ENCODE measurements around the gene OIP5. TPM values are rescaled to one million over a fixed set of nuclear protein-coding genes. Genes with fewer than 3 reads are reported as not detected.
"Not testable (repeated sequence)": the region's sequence is repeated elsewhere in the genome, so short reads cannot be mapped to it uniquely, and the experiment has no call there.

OIP5 gene
- total RNA-seq, 2 donors from 2014 or later: 10.5 to 13.1 TPM

- peak overlapping the region in 1 of 2 donors; percentile 74 for H3K27ac Mint-ChIP-seq
- DNase-seq (ENCODE audit: low spot score in 2 of 2) (no peak), ATAC-seq (peak; percentile 97 to 99)
- H3K36me3 Mint-ChIP-seq: peaks cover 0 to 25% of the 10 kb centered on the region in 2 donors
- no peaks in the 10 kb centered on the region for H3K9me3 Mint-ChIP-seq
These were observed 8.8 kb downstream of the OIP5 start for GRCh38 chr15:41323611-41324010.

- not testable (repeated sequence) for H3K27ac Mint-ChIP-seq; ATAC-seq; H3K9me3 Mint-ChIP-seq; DNase-seq (ENCODE audit: low spot score in 2 of 2)
- H3K36me3 Mint-ChIP-seq: peaks cover 0 to 25% of the 10 kb centered on the region in 2 donors
These were observed 11.5 kb downstream of the OIP5 start for GRCh38 chr15:41320805-41321330.

- Mint-ChIP-seq H3K9me3 (no peaks in the 10 kb centered on the region), H3K27ac (peak overlapping the region in 1 of 2 donors; percentile 36), H3K36me3 (no peaks in the 10 kb centered on the region)
- ATAC-seq (no peak), DNase-seq (ENCODE audit: low spot score in 2 of 2) (no peak)
These were observed 23.0 kb downstream of the OIP5 start for GRCh38 chr15:41309226-41309905.

GRCh38 chr15:41307679-41308078 lies 24.7 kb downstream of the OIP5 start:
- ATAC-seq: no peak
- Mint-ChIP-seq H3K27ac (no peak overlapping the region), H3K9me3 (no peaks in the 10 kb centered on the region), H3K36me3 (no peaks in the 10 kb centered on the region)
- no peak for DNase-seq (ENCODE audit: low spot score in 2 of 2)

GRCh38 chr15:41304149-41304770 lies 28.1 kb downstream of the OIP5 start:
- ATAC-seq: no peak
- no peaks in the 10 kb centered on the region for H3K9me3 Mint-ChIP-seq
- H3K36me3 Mint-ChIP-seq: peaks cover 0 to 8% of the 10 kb centered on the region in 2 donors
- no peak for DNase-seq (ENCODE audit: low spot score in 2 of 2)
- H3K27ac Mint-ChIP-seq: no peak overlapping the region

- DNase-seq (ENCODE audit: low spot score in 2 of 2) (no peak), ATAC-seq (no peak)
- Mint-ChIP-seq H3K27ac (peak overlapping the region in 1 of 2 donors; percentile 44), H3K36me3 (peaks cover 0 to 16% of the 10 kb centered on the region in 2 donors), H3K9me3 (no peaks in the 10 kb centered on the region)
These were observed 30.8 kb downstream of the OIP5 start for GRCh38 chr15:41301587-41301986.

- ATAC-seq: not testable (repeated sequence)
- H3K27ac Mint-ChIP-seq: peak overlapping the region in 1 of 2 donors; percentile 44
These were observed 31.3 kb downstream of the OIP5 start for GRCh38 chr15:41301139-41301538.

GRCh38 chr15:41292521-41292920 lies 39.9 kb downstream of the OIP5 start:
- DNase-seq (ENCODE audit: low spot score in 2 of 2) (no peak), ATAC-seq (no peak)
- Mint-ChIP-seq H3K9me3 (no peaks in the 10 kb centered on the region), H3K27ac (no peak overlapping the region), H3K36me3 (peaks cover 6 to 9% of the 10 kb centered on the region in 2 donors)

More at GRCh38 chr15:41301139-41301538, 31.3 kb downstream of the OIP5 start:
- not testable (repeated sequence) for H3K9me3 Mint-ChIP-seq; DNase-seq (ENCODE audit: low spot score in 2 of 2)
- peaks cover 0 to 16% of the 10 kb centered on the region in 2 donors for H3K36me3 Mint-ChIP-seq

- Mint-ChIP-seq H3K36me3 (peaks cover 14 to 23% of the 10 kb centered on the region in 2 donors), H3K27ac (no peak overlapping the region), H3K9me3 (no peaks in the 10 kb centered on the region)
- ATAC-seq: no peak
- no peak for DNase-seq (ENCODE audit: low spot score in 2 of 2)
These were observed 41.2 kb downstream of the OIP5 start for GRCh38 chr15:41291065-41291631.

- H3K9me3 Mint-ChIP-seq: no peaks in the 10 kb centered on the region
- no peak overlapping the region for H3K27ac Mint-ChIP-seq
- peaks cover 22 to 34% of the 10 kb centered on the region in 2 donors for H3K36me3 Mint-ChIP-seq
- no peak for DNase-seq (ENCODE audit: low spot score in 2 of 2)
- no peak for ATAC-seq
These were observed 42.4 kb downstream of the OIP5 start for GRCh38 chr15:41289953-41290352.

GRCh38 chr15:41288464-41288863 lies 43.9 kb downstream of the OIP5 start:
- H3K36me3 Mint-ChIP-seq: peaks cover 30 to 48% of the 10 kb centered on the region in 2 donors
- DNase-seq (ENCODE audit: low spot score in 2 of 2): no peak
- no peak for ATAC-seq
- no peaks in the 10 kb centered on the region for H3K9me3 Mint-ChIP-seq
- H3K27ac Mint-ChIP-seq: peak overlapping the region in 1 of 2 donors; percentile 52

- peak overlapping the region in 1 of 2 donors; percentile 91 for H3K27ac Mint-ChIP-seq
- peaks cover 30 to 50% of the 10 kb centered on the region in 2 donors for H3K36me3 Mint-ChIP-seq
These were observed 45.6 kb downstream of the OIP5 start for GRCh38 chr15:41286665-41287333.

GRCh38 chr15:41285285-41285684 lies 47.1 kb downstream of the OIP5 start:
- Mint-ChIP-seq H3K36me3 (peaks cover 30 to 50% of the 10 kb centered on the region in 2 donors), H3K27ac (peak overlapping the region; percentile 97 to 99), H3K9me3 (no peaks in the 10 kb centered on the region)
- no peak for ATAC-seq
- no peak for DNase-seq (ENCODE audit: low spot score in 2 of 2)

More at GRCh38 chr15:41286665-41287333, 45.6 kb downstream of the OIP5 start:
- no peak for DNase-seq (ENCODE audit: low spot score in 2 of 2)
- no peak for ATAC-seq
- no peaks in the 10 kb centered on the region for H3K9me3 Mint-ChIP-seq

- DNase-seq (ENCODE audit: low spot score in 2 of 2): no peak
- ATAC-seq: no peak
- H3K27ac Mint-ChIP-seq: peak overlapping the region; percentile 97 to 99
- no peaks in the 10 kb centered on the region for H3K9me3 Mint-ChIP-seq
- peaks cover 30 to 50% of the 10 kb centered on the region in 2 donors for H3K36me3 Mint-ChIP-seq
These were observed 47.8 kb downstream of the OIP5 start for GRCh38 chr15:41284427-41285177.

GRCh38 chr15:41283653-41284426 lies 48.6 kb downstream of the OIP5 start:
- Mint-ChIP-seq H3K27ac (peak overlapping the region; percentile 97 to 99), H3K9me3 (no peaks in the 10 kb centered on the region), H3K36me3 (peaks cover 30 to 50% of the 10 kb centered on the region in 2 donors)
- DNase-seq (ENCODE audit: low spot score in 2 of 2) (peak; percentile 98), ATAC-seq (peak; percentile 98 to 99)
